ENCODE data around the gene C6orf136. TPM values are rescaled to one million over a fixed set of nuclear protein-coding genes. Genes with fewer than 3 reads are reported as not detected.
"Not testable (repeated sequence)": the region's sequence is repeated elsewhere in the genome, so short reads cannot be mapped to it uniquely, and the experiment has no call there.

The C6orf136 gene, protein sequence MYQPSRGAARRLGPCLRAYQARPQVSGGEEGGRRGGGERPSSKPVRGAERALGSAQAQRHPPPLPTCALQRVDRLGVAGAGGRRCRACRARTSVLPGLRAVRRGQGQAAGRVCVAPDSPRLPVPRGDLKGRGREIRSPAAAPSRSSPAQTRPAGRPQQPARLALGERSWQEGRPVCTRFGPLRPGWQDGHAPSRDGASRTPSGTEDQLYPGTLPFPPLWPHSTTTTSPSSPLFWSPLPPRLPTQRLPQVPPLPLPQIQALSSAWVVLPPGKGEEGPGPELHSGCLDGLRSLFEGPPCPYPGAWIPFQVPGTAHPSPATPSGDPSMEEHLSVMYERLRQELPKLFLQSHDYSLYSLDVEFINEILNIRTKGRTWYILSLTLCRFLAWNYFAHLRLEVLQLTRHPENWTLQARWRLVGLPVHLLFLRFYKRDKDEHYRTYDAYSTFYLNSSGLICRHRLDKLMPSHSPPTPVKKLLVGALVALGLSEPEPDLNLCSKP
- polyA plus RNA-seq (2013, experiment 1 of 2) = 12.5 TPM
- polyA plus RNA-seq (2013, experiment 2 of 2) = 11.3 TPM

DNA sequence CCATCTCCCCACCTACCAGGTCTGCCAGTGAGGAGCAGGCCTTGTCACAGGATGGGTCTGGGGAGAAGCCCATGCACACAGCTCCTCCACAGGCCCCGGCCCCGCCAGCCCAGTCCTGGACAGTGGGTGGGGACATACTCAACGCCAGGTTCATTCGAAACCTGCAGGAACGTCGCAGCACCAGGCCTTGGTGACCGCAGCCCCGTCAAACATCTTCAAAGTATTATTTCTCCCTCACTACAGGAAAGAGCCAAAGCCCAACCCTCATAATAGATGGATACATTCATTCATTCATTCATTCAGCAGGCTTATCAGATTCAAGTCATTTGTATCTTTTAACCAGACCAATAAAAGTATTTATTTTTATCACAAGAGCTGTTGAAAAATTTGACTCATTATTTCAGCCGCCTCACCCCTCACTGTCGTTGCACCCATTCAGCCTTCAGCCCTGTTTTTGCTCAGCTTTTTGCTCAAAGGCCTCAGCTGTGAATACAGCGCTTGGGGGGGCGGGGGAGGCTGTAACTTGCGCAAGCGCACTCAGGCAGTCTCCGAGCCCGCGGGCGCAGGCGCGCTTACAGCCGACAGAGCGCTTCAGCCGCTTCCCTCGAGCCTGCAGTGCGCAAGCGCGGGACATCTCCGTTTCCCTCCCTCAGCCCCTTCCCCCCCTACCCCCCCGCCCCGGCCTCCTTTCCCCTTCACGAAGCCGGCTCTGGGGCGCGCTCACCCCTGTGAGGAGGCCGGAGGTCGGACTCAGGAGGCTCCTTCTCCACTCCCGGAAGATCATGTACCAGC, at the start of gene C6orf136:
Gene C6orf136 (plus strand): TSS at position 684 of the 792 bp plus-strand sequence. CDS start 99 bp downstream, at position 783.
- Histone ChIP-seq H3K27ac (ENCODE audit: low read depth, low read length, severe bottlenecking) (peak within 1 kb of the TSS; percentile 71), H3K4me1 (ENCODE audit: control insufficient read depth, insufficient read depth, low read length, poor library complexity, severe bottlenecking) (no peaks in the 10 kb centered on the region), H3K36me3 (ENCODE audit: control insufficient read depth, insufficient read depth, low read length) (peaks cover 45% of the 10 kb centered on the region), H3K4me3 (ENCODE audit: extremely low read depth, insufficient read depth, low read length, poor library complexity, severe bottlenecking) (peak within 1 kb of the TSS; percentile 88), H3K9me3 (ENCODE audit: control insufficient read depth, low read length) (no peaks in the 10 kb centered on the region)
- WGBS, 2 experiments (ENCODE audit: insufficient coverage in 2 of 2) = 21 to 44% methylated on average over 11 to 17 of the region's 37 CpGs

- WGBS, 2 experiments (ENCODE audit: insufficient coverage in 2 of 2) = 69 to 84% methylated on average over 5 to 11 of the region's 15 CpGs
Observed at GRCh38 chr6:30597315-30598144, 49.4 kb upstream of the C6orf136 start.

DNA sequence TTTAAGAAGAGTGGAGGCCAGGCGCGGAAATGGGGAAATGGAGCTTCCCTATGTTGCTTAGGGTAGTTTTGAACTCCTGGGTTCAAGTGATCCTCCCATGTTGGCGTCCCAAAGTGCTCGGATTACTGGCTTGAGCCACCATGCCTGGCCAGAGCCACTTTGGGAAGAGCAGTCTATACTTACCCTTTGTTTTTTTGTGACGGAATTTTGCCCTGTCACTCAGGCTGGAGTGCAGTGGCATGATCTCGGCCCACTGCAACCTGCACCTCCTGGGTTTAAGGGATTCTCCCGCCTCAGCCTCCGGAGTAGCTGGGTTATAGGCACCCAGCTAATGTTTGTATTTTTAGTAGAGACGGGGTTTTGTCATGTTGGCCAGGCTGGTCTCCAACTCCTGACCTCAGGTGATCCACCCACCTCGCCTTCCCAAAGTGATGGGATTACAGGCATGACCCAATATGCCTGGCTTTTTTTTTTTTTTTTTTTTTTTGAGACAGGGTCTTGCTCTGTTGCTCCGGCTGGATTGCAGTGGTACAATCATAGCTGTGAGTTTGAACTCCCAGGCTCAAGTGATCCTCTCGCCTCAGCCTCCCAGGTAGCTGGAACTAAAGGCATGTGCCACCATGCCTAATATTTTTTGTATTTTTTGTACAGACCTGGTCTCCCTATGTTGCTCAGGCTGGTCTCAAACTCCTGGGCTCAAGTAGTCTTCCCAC, 47.9 kb upstream of the C6orf136 start:
- Histone ChIP-seq H3K9me3 (ENCODE audit: control insufficient read depth, low read length) (no peaks in the 10 kb centered on the region), H3K4me3 (ENCODE audit: extremely low read depth, insufficient read depth, low read length, poor library complexity, severe bottlenecking) (no peak overlapping the region), H3K4me1 (ENCODE audit: control insufficient read depth, insufficient read depth, low read length, poor library complexity, severe bottlenecking) (no peaks in the 10 kb centered on the region), H3K36me3 (ENCODE audit: control insufficient read depth, insufficient read depth, low read length) (peaks cover 57% of the 10 kb centered on the region), H3K27ac (ENCODE audit: low read depth, low read length, severe bottlenecking) (peak overlapping the region; percentile 50)
- WGBS, 2 experiments (ENCODE audit: insufficient coverage in 2 of 2) = 95% methylated on average over 10 of the region's 12 CpGs

More at GRCh38 chr6:30597315-30598144, 49.4 kb upstream of the C6orf136 start:
- H3K27ac ChIP-seq (ENCODE audit: low read depth, low read length, severe bottlenecking); H3K4me1 ChIP-seq (ENCODE audit: control insufficient read depth, insufficient read depth, low read length, poor library complexity, severe bottlenecking); H3K4me3 ChIP-seq (ENCODE audit: extremely low read depth, insufficient read depth, low read length, poor library complexity, severe bottlenecking); H3K9me3 ChIP-seq (ENCODE audit: control insufficient read depth, low read length): not testable (repeated sequence)
- H3K36me3 ChIP-seq (ENCODE audit: control insufficient read depth, insufficient read depth, low read length) = peaks cover 49% of the 10 kb centered on the region

- peaks cover 57% of the 10 kb centered on the region for H3K36me3 ChIP-seq (ENCODE audit: control insufficient read depth, insufficient read depth, low read length)
- peak overlapping the region; percentile 50 for H3K27ac ChIP-seq (ENCODE audit: low read depth, low read length, severe bottlenecking)
- H3K4me3 ChIP-seq (ENCODE audit: extremely low read depth, insufficient read depth, low read length, poor library complexity, severe bottlenecking) = no peak overlapping the region
- 92 to 97% methylated on average over 11 to 13 of the region's 13 CpGs for WGBS, 2 experiments (ENCODE audit: insufficient coverage in 2 of 2)
- no peaks in the 10 kb centered on the region for H3K4me1 ChIP-seq (ENCODE audit: control insufficient read depth, insufficient read depth, low read length, poor library complexity, severe bottlenecking)
- H3K9me3 ChIP-seq (ENCODE audit: control insufficient read depth, low read length) = no peaks in the 10 kb centered on the region
Observed at GRCh38 chr6:30599625-30600324, 47.2 kb upstream of the C6orf136 start.

DNA sequence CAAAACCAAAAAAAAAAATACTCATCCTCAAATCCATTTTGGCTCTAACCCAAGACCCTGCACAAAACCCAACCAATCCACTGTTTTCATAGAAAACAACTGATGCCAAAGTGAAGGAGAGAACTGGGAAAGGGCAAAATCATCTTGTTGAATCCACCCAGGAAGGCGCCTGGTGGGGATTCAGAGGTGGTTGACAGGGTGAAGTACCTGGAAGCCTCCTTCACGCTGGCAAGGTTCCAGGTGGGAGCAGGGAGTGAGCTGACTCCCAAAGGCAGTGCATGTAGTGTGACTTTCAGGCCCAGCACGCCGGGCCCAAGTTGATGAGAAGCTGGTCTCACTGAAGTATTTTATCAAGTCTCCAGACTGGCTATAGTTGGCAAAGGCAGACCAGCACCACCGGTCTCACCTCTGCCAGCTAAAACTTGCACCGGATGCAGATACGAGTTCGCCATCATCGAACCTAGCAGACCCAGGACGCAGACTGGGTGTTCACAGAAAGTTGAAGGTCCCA, 46.4 kb upstream of the C6orf136 start:
- Histone ChIP-seq H3K9me3 (ENCODE audit: control insufficient read depth, low read length) (no peaks in the 10 kb centered on the region), H3K4me1 (ENCODE audit: control insufficient read depth, insufficient read depth, low read length, poor library complexity, severe bottlenecking) (no peaks in the 10 kb centered on the region), H3K27ac (ENCODE audit: low read depth, low read length, severe bottlenecking) (peak overlapping the region; percentile 3), H3K36me3 (ENCODE audit: control insufficient read depth, insufficient read depth, low read length) (peaks cover 64% of the 10 kb centered on the region), H3K4me3 (ENCODE audit: extremely low read depth, insufficient read depth, low read length, poor library complexity, severe bottlenecking) (no peak overlapping the region)
- WGBS, 2 experiments (ENCODE audit: insufficient coverage in 2 of 2) = 98 to 100% methylated on average over 10 of the region's 10 CpGs

- whole genome bisulfite sequencing, 2 experiments (ENCODE audit: insufficient coverage in 2 of 2) = 99 to 100% methylated on average over 6 of the region's 6 CpGs
- no peak overlapping the region for H3K4me3 ChIP-seq (ENCODE audit: extremely low read depth, insufficient read depth, low read length, poor library complexity, severe bottlenecking)
- peaks cover 74% of the 10 kb centered on the region for H3K36me3 ChIP-seq (ENCODE audit: control insufficient read depth, insufficient read depth, low read length)
- peak overlapping the region; percentile 23 for H3K27ac ChIP-seq (ENCODE audit: low read depth, low read length, severe bottlenecking)
- H3K9me3 ChIP-seq (ENCODE audit: control insufficient read depth, low read length) = no peaks in the 10 kb centered on the region
- H3K4me1 ChIP-seq (ENCODE audit: control insufficient read depth, insufficient read depth, low read length, poor library complexity, severe bottlenecking) = no peaks in the 10 kb centered on the region
Observed at GRCh38 chr6:30601436-30601814, 45.5 kb upstream of the C6orf136 start.

DNA sequence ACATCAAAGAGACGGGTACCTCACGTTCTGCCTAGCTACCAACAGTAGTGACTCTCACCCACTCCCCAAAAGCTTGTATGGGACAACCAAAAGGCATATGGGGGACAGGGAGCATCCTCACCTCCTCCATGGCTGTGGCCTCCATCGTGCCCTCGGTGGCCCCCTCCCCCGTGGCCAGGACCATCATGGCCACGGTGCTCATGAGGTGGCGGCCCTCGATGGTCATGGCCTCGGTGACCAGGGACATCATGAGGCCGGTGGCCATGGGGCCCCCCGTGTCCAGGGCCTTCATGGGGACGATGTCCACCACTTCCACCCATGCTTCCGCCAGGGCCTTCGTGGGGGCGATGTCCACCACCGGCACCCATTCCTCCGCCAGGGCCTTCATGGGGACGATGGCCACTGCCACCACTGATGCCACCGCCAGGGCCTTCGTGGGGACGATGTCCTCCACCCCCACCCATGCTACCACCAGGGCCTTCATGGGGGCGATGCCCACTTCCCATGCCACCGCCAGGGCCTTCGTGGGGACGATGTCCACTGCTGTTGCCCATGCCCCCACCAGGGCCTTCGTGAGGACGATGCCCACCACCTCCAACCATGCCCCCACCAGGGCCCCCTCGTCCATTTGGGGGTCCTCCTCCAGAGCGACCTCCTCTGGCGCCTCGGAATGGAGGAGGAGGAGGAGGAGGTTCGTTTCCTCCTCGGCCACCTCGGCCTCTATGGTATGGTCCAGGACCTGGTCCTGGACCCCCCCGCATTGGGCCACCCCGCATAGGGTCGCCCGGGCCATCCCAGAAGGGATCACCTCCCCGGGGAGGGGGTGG, 44.9 kb upstream of the C6orf136 start:
- H3K9me3 ChIP-seq (ENCODE audit: control insufficient read depth, low read length) = no peaks in the 10 kb centered on the region
- no peak overlapping the region for H3K27ac ChIP-seq (ENCODE audit: low read depth, low read length, severe bottlenecking)
- no peak overlapping the region for H3K4me3 ChIP-seq (ENCODE audit: extremely low read depth, insufficient read depth, low read length, poor library complexity, severe bottlenecking)
- H3K36me3 ChIP-seq (ENCODE audit: control insufficient read depth, insufficient read depth, low read length) = peaks cover 77% of the 10 kb centered on the region
- H3K4me1 ChIP-seq (ENCODE audit: control insufficient read depth, insufficient read depth, low read length, poor library complexity, severe bottlenecking) = no peaks in the 10 kb centered on the region
- WGBS, 2 experiments (ENCODE audit: insufficient coverage in 2 of 2) = 95 to 98% methylated on average over 24 to 26 of the region's 39 CpGs

DNA sequence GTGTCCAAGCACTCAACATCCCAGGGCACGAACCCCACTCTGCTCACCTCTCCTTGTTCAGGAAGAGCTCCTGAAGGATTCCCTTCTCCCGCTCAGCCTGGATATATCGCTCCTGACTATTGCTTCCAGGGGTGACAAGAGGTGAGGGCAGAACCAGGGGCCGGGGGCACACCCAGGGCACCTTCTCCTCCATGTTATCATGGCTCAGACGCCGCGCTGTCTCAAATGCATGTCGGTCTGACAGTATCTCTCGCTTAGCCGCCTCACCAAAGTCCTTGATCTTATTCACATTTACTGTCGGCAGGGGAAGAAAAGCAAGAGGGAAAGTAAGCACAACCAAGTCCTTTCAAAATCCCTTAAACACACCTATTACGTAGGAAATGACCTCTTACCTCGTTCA, 43.0 kb upstream of the C6orf136 start:
- Histone ChIP-seq H3K4me1 (ENCODE audit: control insufficient read depth, insufficient read depth, low read length, poor library complexity, severe bottlenecking) (no peaks in the 10 kb centered on the region), H3K4me3 (ENCODE audit: extremely low read depth, insufficient read depth, low read length, poor library complexity, severe bottlenecking) (no peak overlapping the region), H3K36me3 (ENCODE audit: control insufficient read depth, insufficient read depth, low read length) (peaks cover 95% of the 10 kb centered on the region), H3K9me3 (ENCODE audit: control insufficient read depth, low read length) (no peaks in the 10 kb centered on the region), H3K27ac (ENCODE audit: low read depth, low read length, severe bottlenecking) (no peak overlapping the region)
- 96 to 97% methylated on average over 10 to 13 of the region's 13 CpGs for WGBS, 2 experiments (ENCODE audit: insufficient coverage in 2 of 2)

DNA sequence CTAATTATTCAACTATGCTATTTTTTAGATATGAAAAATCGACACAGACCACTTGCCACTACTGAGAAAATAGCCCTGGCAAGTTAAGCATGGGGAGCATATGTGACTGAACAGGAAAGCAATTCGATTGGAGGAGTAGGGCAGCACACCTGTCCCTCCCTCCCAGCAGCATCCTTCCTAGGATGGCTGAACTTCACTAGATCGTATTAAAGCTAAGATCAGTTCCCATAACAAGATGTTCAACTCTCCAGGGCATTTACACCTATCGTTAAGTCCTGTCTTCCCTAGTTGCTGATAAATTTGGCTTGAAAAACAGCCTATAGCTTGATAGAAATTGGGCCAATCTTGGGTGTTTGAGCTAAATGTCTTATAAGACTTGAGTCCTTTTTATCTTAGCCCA, 36.9 kb upstream of the C6orf136 start:
- peaks cover 18% of the 10 kb centered on the region for H3K4me1 ChIP-seq (ENCODE audit: control insufficient read depth, insufficient read depth, low read length, poor library complexity, severe bottlenecking)
- no peaks in the 10 kb centered on the region for H3K9me3 ChIP-seq (ENCODE audit: control insufficient read depth, low read length)
- H3K27ac ChIP-seq (ENCODE audit: low read depth, low read length, severe bottlenecking) = no peak overlapping the region
- H3K4me3 ChIP-seq (ENCODE audit: extremely low read depth, insufficient read depth, low read length, poor library complexity, severe bottlenecking) = no peak overlapping the region
- peaks cover 80% of the 10 kb centered on the region for H3K36me3 ChIP-seq (ENCODE audit: control insufficient read depth, insufficient read depth, low read length)
- 82 to 100% methylated on average over 2 to 4 of the region's 4 CpGs for WGBS, 2 experiments (ENCODE audit: insufficient coverage in 2 of 2)

Measured in mesodermal cell (in vitro differentiated cells).